ENCODE measurements around the gene DGKB.

The DGKB gene

DNA sequence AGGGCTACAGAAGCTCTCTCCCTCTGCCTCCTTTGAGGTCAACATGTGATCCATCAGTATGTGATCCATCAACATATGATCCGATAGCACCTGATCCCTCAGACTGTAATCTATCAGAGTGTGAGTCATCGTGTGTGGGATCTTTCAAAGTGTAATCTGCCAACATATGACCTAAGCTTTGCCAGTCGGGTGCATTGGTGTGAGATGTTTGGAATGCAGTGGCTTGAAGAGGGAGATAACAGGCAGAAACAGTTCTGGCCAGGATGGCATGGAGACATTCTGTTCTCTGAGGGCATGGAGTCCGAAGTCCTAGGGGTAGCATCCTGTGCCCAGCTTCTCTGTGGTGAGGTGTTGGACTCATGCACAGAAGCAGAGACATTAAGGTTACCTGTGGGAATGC is 695.4 kb downstream of the DGKB start:
- no peak overlapping the region for H3K27ac ChIP-seq
- no peak overlapping the region for H3K4me3 ChIP-seq
- no peak for TF ChIP-seq CTCF (IDR thresholded peaks at IDR 0.05)
- DNase-seq (ENCODE audit: low spot score) = no peak

- TF ChIP-seq CTCF (IDR thresholded peaks at IDR 0.05) = no peak
- no peak overlapping the region for H3K27ac ChIP-seq
- no peak for DNase-seq (ENCODE audit: low spot score)
- no peak overlapping the region for H3K4me3 ChIP-seq
Measured at GRCh38 chr7:14206121-14206520, 696.4 kb downstream of the DGKB start.

- no peak for DNase-seq (ENCODE audit: low spot score)
- Histone ChIP-seq H3K27ac (no peak overlapping the region), H3K4me3 (no peak overlapping the region)
- TF ChIP-seq CTCF (IDR thresholded peaks at IDR 0.05) = no peak
Measured at GRCh38 chr7:14201353-14201752, 701.2 kb downstream of the DGKB start.

GRCh38 chr7:14199336-14199735 is 703.2 kb downstream of the DGKB start:
- no peak for TF ChIP-seq CTCF (IDR thresholded peaks at IDR 0.05)
- DNase-seq (ENCODE audit: low spot score) = no peak

GRCh38 chr7:14197280-14197679 is 705.3 kb downstream of the DGKB start:
- no peak overlapping the region for H3K27ac ChIP-seq
- TF ChIP-seq CTCF (IDR thresholded peaks at IDR 0.05) = no peak
- no peak for DNase-seq (ENCODE audit: low spot score)
- no peak overlapping the region for H3K4me3 ChIP-seq

More at GRCh38 chr7:14199336-14199735, 703.2 kb downstream of the DGKB start:
- Histone ChIP-seq H3K27ac (no peak overlapping the region), H3K4me3 (no peak overlapping the region)

DNA sequence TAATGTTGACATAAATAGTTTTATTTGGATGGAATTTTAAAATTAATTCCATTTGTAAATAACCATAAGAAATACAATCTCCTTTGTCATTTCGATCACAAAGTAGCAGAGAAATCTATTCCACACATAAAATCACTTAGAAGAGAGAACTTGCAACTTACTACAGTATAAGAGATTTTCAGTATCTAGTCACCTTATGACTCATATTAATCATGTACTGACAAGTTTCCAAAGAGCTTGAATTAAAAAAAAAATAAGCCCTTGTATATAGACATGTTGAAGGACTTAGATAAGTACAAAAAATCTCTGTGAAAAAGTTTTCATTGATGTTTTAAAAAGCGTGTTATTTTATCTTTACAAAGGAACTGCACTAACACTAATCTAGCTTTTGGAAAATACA is 706.0 kb downstream of the DGKB start:
- Histone ChIP-seq H3K4me3 (peak overlapping the region; percentile 25), H3K27ac (no peak overlapping the region)
- no peak for DNase-seq (ENCODE audit: low spot score)
- TF ChIP-seq CTCF (IDR thresholded peaks at IDR 0.05) = no peak

- no peak for DNase-seq (ENCODE audit: low spot score)
- Histone ChIP-seq H3K4me3 (no peak overlapping the region), H3K27ac (no peak overlapping the region)
- no peak for TF ChIP-seq CTCF (IDR thresholded peaks at IDR 0.05)
Measured at GRCh38 chr7:14195871-14196270, 706.7 kb downstream of the DGKB start.
